ENCODE measurements around the gene CCDC27. TPM values are rescaled to one million over a fixed set of nuclear protein-coding genes. Genes with fewer than 3 reads are reported as not detected.

CCDC27 gene
- total RNA-seq, 6 experiments from 2014 or later, result not detected

DNA sequence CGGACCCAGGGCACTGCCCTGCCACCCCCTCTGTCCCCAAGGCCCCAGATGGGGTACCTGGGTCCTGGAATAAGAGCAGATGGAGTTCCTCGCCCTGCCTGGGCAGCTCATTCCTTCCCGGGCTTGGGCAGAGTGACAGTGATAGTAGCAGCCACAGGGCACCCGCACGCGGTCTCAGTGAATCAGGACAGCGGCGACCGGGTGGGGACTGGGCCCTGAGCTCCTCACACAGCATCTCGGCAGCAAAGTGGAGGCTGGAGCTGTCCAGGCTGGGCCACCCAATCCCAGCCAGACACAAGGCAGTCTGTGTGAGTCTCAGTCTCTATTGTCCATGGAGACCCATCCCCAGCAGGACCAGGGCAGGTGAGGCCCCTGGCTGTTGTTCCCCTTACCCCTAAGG lies 37.4 kb upstream of the CCDC27 start:
- DNase-seq, result no peak
- Mint-ChIP-seq H3K27me3 (ENCODE audit: insufficient read depth) (peaks cover 30% of the 10 kb centered on the region), H3K9me3 (no peaks in the 10 kb centered on the region), H3K4me3 (no peak overlapping the region), H3K4me1 (ENCODE audit: low read depth) (no peaks in the 10 kb centered on the region), H3K36me3 (ENCODE audit: low read depth) (no peaks in the 10 kb centered on the region), H3K27ac (no peak overlapping the region)
- TF ChIP-seq, protein P1, sequence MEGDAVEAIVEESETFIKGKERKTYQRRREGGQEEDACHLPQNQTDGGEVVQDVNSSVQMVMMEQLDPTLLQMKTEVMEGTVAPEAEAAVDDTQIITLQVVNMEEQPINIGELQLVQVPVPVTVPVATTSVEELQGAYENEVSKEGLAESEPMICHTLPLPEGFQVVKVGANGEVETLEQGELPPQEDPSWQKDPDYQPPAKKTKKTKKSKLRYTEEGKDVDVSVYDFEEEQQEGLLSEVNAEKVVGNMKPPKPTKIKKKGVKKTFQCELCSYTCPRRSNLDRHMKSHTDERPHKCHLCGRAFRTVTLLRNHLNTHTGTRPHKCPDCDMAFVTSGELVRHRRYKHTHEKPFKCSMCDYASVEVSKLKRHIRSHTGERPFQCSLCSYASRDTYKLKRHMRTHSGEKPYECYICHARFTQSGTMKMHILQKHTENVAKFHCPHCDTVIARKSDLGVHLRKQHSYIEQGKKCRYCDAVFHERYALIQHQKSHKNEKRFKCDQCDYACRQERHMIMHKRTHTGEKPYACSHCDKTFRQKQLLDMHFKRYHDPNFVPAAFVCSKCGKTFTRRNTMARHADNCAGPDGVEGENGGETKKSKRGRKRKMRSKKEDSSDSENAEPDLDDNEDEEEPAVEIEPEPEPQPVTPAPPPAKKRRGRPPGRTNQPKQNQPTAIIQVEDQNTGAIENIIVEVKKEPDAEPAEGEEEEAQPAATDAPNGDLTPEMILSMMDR (IDR thresholded peaks at IDR 0.05), result no peak

DNA sequence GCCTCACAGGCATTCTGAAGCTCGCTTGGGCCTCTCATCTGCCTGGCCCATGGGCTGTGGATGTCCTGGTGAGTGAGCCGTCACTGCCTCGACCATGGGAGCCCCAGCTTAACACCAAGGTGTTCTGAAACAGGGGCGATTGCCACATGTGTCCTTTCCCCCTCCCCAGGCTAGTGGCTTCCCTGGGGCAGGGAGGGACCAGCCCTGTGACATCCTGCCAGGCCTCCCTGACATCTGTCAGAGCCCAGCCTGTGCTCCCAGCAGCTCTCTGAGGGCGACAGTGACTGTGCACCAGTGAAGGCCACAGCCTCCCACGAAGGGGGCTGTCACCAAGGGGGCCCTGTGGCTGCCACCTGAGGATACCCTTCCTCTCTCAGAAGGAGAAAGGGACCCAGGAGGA lies 35.9 kb upstream of the CCDC27 start:
- Mint-ChIP-seq H3K4me1 (ENCODE audit: low read depth) (no peaks in the 10 kb centered on the region), H3K36me3 (ENCODE audit: low read depth) (no peaks in the 10 kb centered on the region), H3K4me3 (no peak overlapping the region), H3K9me3 (no peaks in the 10 kb centered on the region), H3K27me3 (ENCODE audit: insufficient read depth) (peaks cover 21% of the 10 kb centered on the region), H3K27ac (no peak overlapping the region)
- TF ChIP-seq, protein P1 (IDR thresholded peaks at IDR 0.05), result no peak
- no peak for DNase-seq

DNA sequence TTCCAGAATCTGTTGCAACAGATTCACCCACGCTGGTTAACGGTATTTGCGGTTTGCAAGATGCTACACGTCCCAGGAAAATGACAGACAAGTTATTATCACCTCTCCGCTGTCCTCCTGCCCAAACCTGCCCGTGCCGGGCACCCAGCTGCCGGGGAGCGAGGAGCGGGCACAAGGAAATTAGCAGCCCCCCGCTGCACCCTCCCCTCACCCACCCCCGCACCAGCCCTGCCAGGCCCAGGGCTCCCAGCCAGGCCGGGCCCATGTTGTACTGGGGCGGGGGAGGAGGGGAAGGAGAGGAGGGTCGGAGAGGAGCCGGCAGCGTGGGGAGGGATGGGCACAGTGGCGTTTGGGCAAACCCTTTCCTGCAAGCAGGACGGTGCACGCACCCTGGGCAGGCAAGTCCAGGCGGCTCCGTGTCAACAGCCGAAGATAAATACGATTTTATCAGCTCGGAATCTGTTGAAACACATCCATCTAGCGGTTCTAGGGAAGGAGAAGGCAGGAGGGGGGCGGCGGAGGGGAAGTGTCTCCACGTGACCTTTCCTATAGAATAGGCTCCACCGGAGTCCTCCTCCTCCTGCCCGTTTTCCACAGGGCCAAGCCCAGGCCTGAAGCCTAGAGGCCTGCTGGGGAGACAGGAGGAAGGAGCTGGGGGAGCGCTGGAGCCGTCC lies 35.1 kb upstream of the CCDC27 start:
- TF ChIP-seq, protein P1 (IDR thresholded peaks at IDR 0.05), result no peak

DNA sequence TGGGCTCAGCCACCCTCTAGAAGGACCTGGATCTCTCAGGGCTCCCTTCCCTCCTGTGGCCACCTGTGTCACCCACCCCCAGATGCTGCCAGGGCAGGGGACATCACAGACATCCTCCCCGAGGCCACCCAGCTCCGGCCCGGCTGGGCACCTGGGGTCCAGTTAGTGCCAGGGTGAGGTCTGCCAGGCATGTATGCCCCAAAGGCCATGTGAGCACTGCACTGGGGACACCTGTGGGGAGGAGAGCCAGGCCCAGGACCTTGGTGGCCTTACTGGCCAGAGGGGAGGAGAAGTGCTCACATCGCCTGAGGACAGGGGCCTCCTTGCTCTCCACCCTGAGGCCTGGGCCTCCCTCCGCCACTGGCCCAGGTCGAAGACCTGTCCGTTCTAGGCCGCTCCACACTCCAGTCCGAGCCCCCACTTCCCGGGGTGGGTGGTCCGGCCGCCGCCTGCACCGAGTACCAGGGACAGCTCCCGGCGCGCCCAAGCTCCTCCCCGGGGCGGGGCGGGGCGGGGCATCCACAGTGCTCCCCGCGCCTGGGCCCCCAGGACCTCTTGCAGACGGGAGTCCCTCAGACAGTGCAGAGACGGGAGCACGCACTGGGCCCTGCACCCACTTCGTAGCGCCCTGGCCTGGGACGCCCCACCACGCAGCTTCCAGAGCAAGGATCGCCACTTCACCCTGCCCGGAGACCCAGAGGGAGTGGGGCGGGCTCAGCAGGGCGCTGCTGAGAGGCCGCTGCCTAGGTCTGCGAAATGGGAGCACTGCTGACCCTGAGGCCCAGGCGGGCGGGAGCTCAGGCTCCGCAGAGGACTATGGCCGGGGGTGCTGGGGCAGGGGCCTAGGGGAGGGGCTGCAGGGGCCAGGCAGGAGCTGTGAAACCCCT lies 34.3 kb upstream of the CCDC27 start:
- DNase-seq, result no peak
- peaks cover 13% of the 10 kb centered on the region for H3K27me3 Mint-ChIP-seq (ENCODE audit: insufficient read depth)
- H3K4me1 Mint-ChIP-seq (ENCODE audit: low read depth), result no peaks in the 10 kb centered on the region
- TF ChIP-seq, protein P1 (IDR thresholded peaks at IDR 0.05), result no peak
- H3K36me3 Mint-ChIP-seq (ENCODE audit: low read depth), result no peaks in the 10 kb centered on the region
- no peak overlapping the region for H3K4me3 Mint-ChIP-seq
- no peak overlapping the region for H3K27ac Mint-ChIP-seq
- H3K9me3 Mint-ChIP-seq, result no peaks in the 10 kb centered on the region

More for the DNA sequence above, 35.1 kb upstream of the CCDC27 start:
- peaks cover 13% of the 10 kb centered on the region for H3K27me3 Mint-ChIP-seq (ENCODE audit: insufficient read depth)
- no peaks in the 10 kb centered on the region for H3K4me1 Mint-ChIP-seq (ENCODE audit: low read depth)
- H3K36me3 Mint-ChIP-seq (ENCODE audit: low read depth), result no peaks in the 10 kb centered on the region
- no peaks in the 10 kb centered on the region for H3K9me3 Mint-ChIP-seq
- no peak overlapping the region for H3K27ac Mint-ChIP-seq
- H3K4me3 Mint-ChIP-seq, result no peak overlapping the region
- no peak for DNase-seq

DNA sequence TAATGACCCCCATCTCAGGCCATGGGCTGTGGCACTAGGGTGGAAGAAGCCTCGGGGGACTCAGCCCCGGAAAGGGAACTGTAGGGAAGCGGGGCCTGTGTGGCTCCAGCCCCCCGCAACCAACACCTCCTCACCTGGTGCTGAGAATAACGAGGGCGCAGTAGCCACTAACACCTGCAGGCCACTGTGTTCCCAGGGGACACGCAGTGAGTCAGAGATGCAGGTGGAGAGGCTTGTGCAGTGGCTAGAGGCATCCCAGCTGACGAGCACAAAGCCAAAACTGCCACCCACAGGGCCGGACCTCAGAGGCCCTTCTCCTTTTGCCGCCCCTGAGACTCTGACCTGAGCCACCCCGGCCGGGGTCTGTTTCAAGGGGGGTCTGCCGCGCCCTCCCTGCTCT lies 33.5 kb upstream of the CCDC27 start:
- H3K4me3 Mint-ChIP-seq, result no peak overlapping the region
- H3K27ac Mint-ChIP-seq, result no peak overlapping the region
- DNase-seq, result no peak
- no peaks in the 10 kb centered on the region for H3K36me3 Mint-ChIP-seq (ENCODE audit: low read depth)
- H3K27me3 Mint-ChIP-seq (ENCODE audit: insufficient read depth), result peaks cover 11% of the 10 kb centered on the region
- TF ChIP-seq, protein P1 (IDR thresholded peaks at IDR 0.05), result no peak
- H3K9me3 Mint-ChIP-seq, result no peaks in the 10 kb centered on the region
- H3K4me1 Mint-ChIP-seq (ENCODE audit: low read depth), result no peaks in the 10 kb centered on the region
